GM21360 (cell line): ENCODE data around the gene FLVCR2.
"Not testable (repeated sequence)": the region's sequence is repeated elsewhere in the genome, so short reads cannot be mapped to it uniquely, and the experiment has no call there.

ENCODE experiments used
- ATAC-seq: cut with Tn5 transposase; IDR thresholded peaks from one replicate; pipeline ENCODE4 v1.9.1; 2021; ENCODE audit warnings: mild to moderate bottlenecking, moderate library complexity; ENCODE audit not compliant: unreplicated experiment

FLVCR2 gene

GRCh38 chr14:75591331-75591946 is 13.0 kb downstream of the FLVCR2 start:
- ATAC-seq = no peak

GRCh38 chr14:75591987-75592575 is 13.7 kb downstream of the FLVCR2 start:
- ATAC-seq = no peak

GRCh38 chr14:75595226-75595625 is 16.8 kb downstream of the FLVCR2 start:
- ATAC-seq = no peak

- no peak for ATAC-seq
These were observed 18.7 kb downstream of the FLVCR2 start for GRCh38 chr14:75597149-75597548.

- not testable (repeated sequence) for ATAC-seq
These were observed 21.7 kb downstream of the FLVCR2 start for GRCh38 chr14:75600100-75600499.

GRCh38 chr14:75601061-75601460 is 22.6 kb downstream of the FLVCR2 start:
- ATAC-seq = not testable (repeated sequence)

GRCh38 chr14:75602503-75602902 is 24.1 kb downstream of the FLVCR2 start:
- ATAC-seq = no peak

- ATAC-seq = no peak
These were observed 26.8 kb downstream of the FLVCR2 start for GRCh38 chr14:75604979-75605851.

GRCh38 chr14:75605916-75606315 is 27.5 kb downstream of the FLVCR2 start:
- no peak for ATAC-seq

- no peak for ATAC-seq
These were observed 28.6 kb downstream of the FLVCR2 start for GRCh38 chr14:75607044-75607443.

- ATAC-seq = no peak
These were observed 29.6 kb downstream of the FLVCR2 start for GRCh38 chr14:75607842-75608640.

GRCh38 chr14:75609116-75609515 is 30.7 kb downstream of the FLVCR2 start:
- ATAC-seq = no peak

GRCh38 chr14:75609606-75610475 is 31.4 kb downstream of the FLVCR2 start:
- no peak for ATAC-seq

GRCh38 chr14:75610834-75611233 is 32.4 kb downstream of the FLVCR2 start:
- ATAC-seq = no peak

- ATAC-seq = no peak
These were observed 33.7 kb downstream of the FLVCR2 start for GRCh38 chr14:75612157-75612556.

GRCh38 chr14:75614179-75614578 is 35.8 kb downstream of the FLVCR2 start:
- ATAC-seq = no peak

- no peak for ATAC-seq
These were observed 36.8 kb downstream of the FLVCR2 start for GRCh38 chr14:75615200-75615599.

- no peak for ATAC-seq
These were observed 41.1 kb downstream of the FLVCR2 start for GRCh38 chr14:75619548-75619947.

- ATAC-seq = no peak
These were observed 46.6 kb downstream of the FLVCR2 start for GRCh38 chr14:75625034-75625433.

GRCh38 chr14:75626396-75626795 is 48.0 kb downstream of the FLVCR2 start:
- no peak for ATAC-seq
